HepG2 (cell line): ENCODE results near the gene GDF11. TPM values are rescaled to one million over a fixed set of nuclear protein-coding genes. Genes with fewer than 3 reads are reported as not detected.

Experiments used
- MED13 ChIP-seq: sonication (generic); formaldehyde crosslinking; IDR thresholded peaks from 2 replicates; pipeline ENCODE4 v1.5.0; 2020; ENCODE audit warnings: missing genetic modification reagents
- SCMH1 ChIP-seq: sonication (generic); formaldehyde crosslinking; IDR thresholded peaks from 2 replicates; pipeline ENCODE4 v1.9.0; 2021; ENCODE audit warnings: missing genetic modification reagents, mild to moderate bottlenecking, borderline replicate concordance
- TFDP2 ChIP-seq: sonication (generic); formaldehyde crosslinking; IDR thresholded peaks from 2 replicates; pipeline ENCODE4 v1.4.0; 2020; ENCODE audit warnings: missing genetic modification reagents
- TGIF2 ChIP-seq: IDR thresholded peaks from 2 replicates; pipeline ENCODE4 v1.6.1; 2016; ENCODE audit warnings: control low read depth, missing compliant biosample characterization
- ZNF318 ChIP-seq: sonication (generic); formaldehyde crosslinking; IDR thresholded peaks from 2 replicates; pipeline ENCODE4 v1.4.0; 2020; ENCODE audit warnings: mild to moderate bottlenecking, missing genetic modification reagents
- ZNF510 ChIP-seq: sonication (generic); formaldehyde crosslinking; IDR thresholded peaks from 2 replicates; pipeline ENCODE4 v1.4.0; 2020; ENCODE audit warnings: low read depth, mild to moderate bottlenecking, missing genetic modification reagents
- ZNF883 ChIP-seq: sonication (generic); formaldehyde crosslinking; IDR thresholded peaks from 2 replicates; pipeline ENCODE4 v1.5.1; 2020; ENCODE audit warnings: mild to moderate bottlenecking, missing genetic modification reagents; ENCODE audit errors: not compliant biosample characterization
- polyA plus RNA-seq, 8 experiments: library from polyadenylated mRNA; depleted of rRNA in 3 of 8; stranded (reverse) in 7 of 8; unstranded in 1 of 8; fragments of >200 nt; fragmentation: Illumina TruSeq in 4 of 8; extraction: Trizol in 4 of 8; gene quantifications; 2 replicates each; pipeline versions ENCODE4 v1.2.1 to v1.2.3, GENCODE V29; 2011 to 2016; ENCODE audit warnings: low read depth in 4 of 8, missing spikeins in 1 of 8, mixed read lengths in 1 of 8; ENCODE audit not compliant: insufficient read depth in 1 of 8
- total RNA-seq, 5 experiments: library from RNA; depleted of rRNA; stranded (reverse); fragments of >200 nt; fragmentation: Illumina TruSeq; extraction: Trizol; gene quantifications; 2 replicates each; pipeline ENCODE4 v1.2.3, GENCODE V29; 2016; ENCODE audit warnings: low read depth in 1 of 5
- TF ChIP-seq, protein P1 (sequence below): sonication (generic); formaldehyde crosslinking; IDR thresholded peaks from 2 replicates; pipeline ENCODE4 v1.5.1; 2020; ENCODE audit warnings: mild to moderate bottlenecking, missing genetic modification reagents, moderate library complexity
- TF ChIP-seq, protein P2 (sequence below): sonication (generic); formaldehyde crosslinking; conservative IDR thresholded peaks from 2 replicates; pipeline ENCODE4 v1.8.0; 2022; ENCODE audit warnings: missing genetic modification reagents

GDF11 gene
- total and polyA plus RNA-seq, 2 of the 13 experiments (the other 11 are each of a cell fraction or from before 2014, with no cell fraction given), result 0.63 to 1.5 TPM

GRCh38 chr12:55728186-55728938 is 14.6 kb upstream of the GDF11 start (continued):
- TF ChIP-seq, protein P1, sequence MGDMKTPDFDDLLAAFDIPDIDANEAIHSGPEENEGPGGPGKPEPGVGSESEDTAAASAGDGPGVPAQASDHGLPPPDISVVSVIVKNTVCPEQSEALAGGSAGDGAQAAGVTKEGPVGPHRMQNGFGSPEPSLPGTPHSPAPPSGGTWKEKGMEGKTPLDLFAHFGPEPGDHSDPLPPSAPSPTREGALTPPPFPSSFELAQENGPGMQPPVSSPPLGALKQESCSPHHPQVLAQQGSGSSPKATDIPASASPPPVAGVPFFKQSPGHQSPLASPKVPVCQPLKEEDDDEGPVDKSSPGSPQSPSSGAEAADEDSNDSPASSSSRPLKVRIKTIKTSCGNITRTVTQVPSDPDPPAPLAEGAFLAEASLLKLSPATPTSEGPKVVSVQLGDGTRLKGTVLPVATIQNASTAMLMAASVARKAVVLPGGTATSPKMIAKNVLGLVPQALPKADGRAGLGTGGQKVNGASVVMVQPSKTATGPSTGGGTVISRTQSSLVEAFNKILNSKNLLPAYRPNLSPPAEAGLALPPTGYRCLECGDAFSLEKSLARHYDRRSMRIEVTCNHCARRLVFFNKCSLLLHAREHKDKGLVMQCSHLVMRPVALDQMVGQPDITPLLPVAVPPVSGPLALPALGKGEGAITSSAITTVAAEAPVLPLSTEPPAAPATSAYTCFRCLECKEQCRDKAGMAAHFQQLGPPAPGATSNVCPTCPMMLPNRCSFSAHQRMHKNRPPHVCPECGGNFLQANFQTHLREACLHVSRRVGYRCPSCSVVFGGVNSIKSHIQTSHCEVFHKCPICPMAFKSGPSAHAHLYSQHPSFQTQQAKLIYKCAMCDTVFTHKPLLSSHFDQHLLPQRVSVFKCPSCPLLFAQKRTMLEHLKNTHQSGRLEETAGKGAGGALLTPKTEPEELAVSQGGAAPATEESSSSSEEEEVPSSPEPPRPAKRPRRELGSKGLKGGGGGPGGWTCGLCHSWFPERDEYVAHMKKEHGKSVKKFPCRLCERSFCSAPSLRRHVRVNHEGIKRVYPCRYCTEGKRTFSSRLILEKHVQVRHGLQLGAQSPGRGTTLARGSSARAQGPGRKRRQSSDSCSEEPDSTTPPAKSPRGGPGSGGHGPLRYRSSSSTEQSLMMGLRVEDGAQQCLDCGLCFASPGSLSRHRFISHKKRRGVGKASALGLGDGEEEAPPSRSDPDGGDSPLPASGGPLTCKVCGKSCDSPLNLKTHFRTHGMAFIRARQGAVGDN (CRISPR knock-in tag), result peak; percentile 57
- TF ChIP-seq TFDP2, result no peak
- TF ChIP-seq MED13 (CRISPR knock-in tag), result no peak
- TF ChIP-seq TGIF2, result no peak
- TF ChIP-seq ZNF510 (CRISPR knock-in tag), result no peak
- no peak for TF ChIP-seq SCMH1 (CRISPR knock-in tag)
- TF ChIP-seq ZNF318 (CRISPR knock-in tag), result no peak
- TF ChIP-seq ZNF883 (CRISPR knock-in tag), result no peak
- TF ChIP-seq, protein P2, sequence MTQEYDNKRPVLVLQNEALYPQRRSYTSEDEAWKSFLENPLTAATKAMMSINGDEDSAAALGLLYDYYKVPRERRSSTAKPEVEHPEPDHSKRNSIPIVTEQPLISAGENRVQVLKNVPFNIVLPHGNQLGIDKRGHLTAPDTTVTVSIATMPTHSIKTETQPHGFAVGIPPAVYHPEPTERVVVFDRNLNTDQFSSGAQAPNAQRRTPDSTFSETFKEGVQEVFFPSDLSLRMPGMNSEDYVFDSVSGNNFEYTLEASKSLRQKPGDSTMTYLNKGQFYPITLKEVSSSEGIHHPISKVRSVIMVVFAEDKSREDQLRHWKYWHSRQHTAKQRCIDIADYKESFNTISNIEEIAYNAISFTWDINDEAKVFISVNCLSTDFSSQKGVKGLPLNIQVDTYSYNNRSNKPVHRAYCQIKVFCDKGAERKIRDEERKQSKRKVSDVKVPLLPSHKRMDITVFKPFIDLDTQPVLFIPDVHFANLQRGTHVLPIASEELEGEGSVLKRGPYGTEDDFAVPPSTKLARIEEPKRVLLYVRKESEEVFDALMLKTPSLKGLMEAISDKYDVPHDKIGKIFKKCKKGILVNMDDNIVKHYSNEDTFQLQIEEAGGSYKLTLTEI (CRISPR knock-in tag), result no peak
